Measurements from ENCODE around the gene KMT2B.
"Not testable (repeated sequence)": the region's sequence is repeated elsewhere in the genome, so short reads cannot be mapped to it uniquely, and the experiment has no call there.

The KMT2B gene

GRCh38 chr19:35712567-35713505 lies 5.0 kb upstream of the KMT2B start:
- DNase-seq (ENCODE audit: low read depth), result no peak

DNA sequence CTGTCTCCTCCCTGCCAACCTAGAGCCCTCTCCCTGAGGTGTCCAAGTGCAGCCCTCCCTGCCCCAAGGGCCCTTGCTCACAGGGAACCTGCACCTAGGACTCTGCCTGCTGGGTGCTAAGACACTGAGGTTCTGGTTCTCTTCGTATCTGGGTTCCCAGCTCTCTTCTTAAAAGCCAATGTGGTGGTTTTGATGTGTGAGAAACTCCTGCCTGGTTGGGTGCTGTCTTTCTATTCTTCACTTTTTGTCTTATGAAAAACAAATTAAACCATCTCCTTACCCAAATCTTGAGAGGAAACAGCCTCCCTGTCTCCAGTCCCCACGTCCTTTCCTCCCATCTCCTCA lies 4.3 kb upstream of the KMT2B start:
- no peak for DNase-seq (ENCODE audit: low read depth)

GRCh38 chr19:35713904-35714495 lies 3.8 kb upstream of the KMT2B start:
- DNase-seq (ENCODE audit: low read depth), result no peak

DNA sequence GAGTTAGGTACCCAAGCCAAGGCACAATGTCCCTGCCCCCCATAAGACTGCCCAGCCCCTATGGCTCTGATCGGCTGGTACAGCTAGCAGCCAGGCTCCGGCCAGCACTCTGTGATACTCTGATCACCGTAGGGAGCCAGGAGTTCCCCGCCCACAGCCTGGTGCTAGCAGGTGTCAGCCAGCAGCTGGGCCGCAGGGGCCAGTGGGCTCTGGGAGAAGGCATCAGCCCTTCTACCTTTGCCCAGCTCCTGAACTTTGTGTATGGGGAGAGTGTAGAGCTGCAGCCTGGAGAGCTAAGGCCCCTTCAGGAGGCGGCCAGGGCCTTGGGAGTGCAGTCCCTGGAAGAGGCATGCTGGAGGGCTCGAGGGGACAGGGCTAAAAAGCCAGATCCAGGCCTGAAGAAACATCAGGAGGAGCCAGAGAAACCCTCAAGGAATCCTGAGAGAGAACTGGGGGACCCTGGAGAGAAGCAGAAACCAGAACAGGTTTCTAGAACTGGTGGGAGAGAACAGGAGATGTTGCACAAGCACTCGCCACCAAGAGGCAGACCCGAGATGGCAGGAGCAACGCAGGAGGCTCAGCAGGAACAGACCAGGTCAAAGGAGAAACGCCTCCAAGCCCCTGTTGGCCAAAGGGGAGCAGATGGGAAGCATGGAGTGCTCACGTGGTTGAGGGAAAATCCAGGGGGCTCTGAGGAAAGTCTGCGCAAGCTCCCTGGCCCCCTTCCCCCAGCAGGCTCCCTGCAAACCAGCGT lies 3.0 kb upstream of the KMT2B start:
- DNase-seq (ENCODE audit: low read depth), result no peak

GRCh38 chr19:35715355-35715809 lies 2.4 kb upstream of the KMT2B start:
- no peak for DNase-seq (ENCODE audit: low read depth)

DNA sequence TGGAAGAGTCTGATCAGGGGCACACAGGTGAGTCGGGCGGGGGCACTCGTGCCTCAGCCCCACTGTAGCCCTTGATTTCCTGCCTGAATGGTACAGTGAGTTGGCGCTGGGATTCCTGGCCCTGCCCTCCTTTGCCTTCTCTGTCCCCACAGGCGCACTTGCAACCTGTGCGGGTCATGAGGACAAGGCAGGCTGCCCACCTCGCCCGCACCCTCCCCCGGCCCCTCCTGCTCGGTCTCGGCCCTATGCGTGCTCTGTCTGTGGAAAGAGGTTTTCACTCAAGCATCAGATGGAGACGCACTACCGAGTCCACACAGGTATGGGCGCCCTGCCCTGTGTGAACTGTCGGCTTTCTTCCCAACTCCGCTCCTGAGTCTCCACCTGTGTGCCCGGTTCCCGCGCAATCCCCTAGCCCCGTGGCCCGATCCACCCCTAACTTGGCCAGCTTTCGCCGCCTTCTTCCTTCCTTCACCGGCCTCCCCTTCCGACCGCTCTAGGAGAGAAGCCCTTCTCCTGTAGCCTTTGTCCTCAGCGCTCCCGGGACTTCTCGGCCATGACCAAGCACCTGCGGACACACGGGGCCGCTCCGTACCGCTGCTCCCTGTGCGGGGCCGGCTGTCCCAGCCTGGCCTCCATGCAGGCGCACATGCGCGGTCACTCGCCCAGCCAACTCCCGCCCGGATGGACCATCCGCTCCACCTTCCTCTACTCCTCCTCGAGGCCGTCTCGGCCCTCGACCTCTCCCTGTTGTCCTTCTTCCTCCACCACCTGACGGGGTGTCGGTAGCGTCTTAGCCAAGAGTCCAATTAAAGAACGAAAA lies 1.6 kb upstream of the KMT2B start:
- no peak for DNase-seq (ENCODE audit: low read depth)

DNA sequence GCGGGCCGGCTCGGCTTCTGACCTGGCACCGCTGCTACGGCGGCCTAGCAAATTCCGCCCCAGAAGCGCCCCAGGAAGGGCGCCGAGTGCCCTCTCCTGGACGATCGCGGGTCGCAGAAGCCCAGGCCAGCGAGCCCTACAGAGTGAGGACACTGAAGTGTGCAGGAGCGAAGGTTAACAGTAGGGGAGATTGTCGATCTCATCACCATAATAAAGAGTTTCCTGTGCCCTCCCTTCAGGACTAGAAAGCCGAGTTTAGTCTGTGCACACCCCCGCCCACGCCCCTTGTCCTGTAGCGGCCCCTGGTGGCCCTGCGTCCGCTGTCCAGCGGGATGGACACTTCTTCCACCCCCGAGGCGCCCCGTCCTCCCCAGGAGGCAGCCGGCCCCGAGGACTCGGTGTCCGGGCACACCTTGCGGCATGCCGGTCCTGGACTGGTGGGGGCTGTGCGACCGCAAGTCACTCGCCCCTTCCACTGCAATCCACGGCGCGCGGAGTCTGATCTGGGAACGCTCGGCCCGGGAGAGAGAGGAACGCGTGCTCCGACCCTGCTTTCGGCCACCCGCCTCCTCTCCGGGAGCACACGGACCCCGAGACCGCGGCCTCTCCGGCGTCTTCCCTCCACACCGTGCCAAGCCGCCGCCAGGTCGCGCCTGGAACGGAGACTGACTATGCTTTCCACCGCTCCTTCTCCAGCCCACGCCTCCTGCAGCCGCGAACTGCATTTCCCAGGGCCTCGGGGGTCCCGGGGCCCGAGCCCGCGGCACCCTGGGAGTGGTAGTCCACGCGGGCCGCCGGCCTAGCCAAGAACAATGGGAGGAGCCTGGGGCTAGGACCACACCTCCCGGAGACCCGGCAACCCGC lies 770 bp upstream of the KMT2B start:
- peak; percentile 96 for DNase-seq (ENCODE audit: low read depth)

DNA sequence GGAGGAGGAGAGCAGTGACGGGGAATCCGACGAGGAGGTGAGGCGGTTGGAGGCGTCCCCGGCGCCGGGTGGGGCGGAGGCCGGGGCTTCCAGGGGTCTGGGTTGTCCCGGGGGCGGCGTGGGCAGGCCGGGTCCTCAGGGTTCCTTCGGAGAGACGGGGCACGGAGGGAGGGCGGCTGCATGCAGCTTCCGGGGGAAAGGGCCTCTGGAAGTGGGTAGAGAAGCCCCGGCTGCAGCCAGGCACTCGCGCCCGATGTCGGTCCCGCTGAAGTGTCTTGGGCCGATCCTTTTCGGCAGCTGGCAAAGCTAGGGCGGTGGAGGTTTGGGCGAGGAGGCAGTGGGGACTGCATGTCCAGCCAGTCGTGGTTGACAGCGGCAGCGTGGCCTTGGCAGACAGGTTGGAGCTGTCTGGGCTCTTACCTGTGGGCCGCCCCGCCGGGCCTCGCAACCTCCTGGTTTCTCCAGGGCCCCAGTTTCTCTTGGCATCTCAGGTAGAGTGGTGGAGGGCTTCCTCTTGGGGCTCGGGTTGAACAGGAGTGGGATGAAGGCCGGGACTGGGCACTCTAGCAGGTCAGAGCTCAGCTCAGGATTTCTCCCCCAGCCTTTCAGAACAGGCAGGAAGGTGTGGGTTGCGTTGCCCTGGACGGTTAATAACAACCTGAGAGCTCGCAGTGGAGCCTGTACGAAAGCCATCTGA lies 690 bp downstream of the KMT2B start:
- DNase-seq (ENCODE audit: low read depth), result no peak

GRCh38 chr19:35719402-35720162 lies 1.8 kb downstream of the KMT2B start:
- no peak for DNase-seq (ENCODE audit: low read depth)

DNA sequence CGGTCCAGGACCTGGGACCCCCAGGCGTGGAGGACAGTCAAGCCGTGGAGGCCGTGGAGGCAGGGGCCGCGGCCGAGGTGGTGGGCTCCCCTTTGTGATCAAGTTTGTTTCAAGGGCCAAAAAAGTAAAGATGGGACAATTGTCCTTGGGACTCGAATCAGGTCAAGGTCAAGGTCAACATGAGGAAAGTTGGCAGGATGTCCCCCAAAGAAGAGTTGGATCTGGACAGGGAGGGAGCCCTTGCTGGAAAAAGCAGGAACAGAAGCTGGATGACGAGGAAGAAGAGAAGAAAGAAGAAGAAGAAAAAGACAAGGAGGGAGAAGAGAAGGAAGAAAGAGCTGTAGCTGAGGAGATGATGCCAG lies 2.3 kb downstream of the KMT2B start:
- DNase-seq (ENCODE audit: low read depth), result no peak

DNA sequence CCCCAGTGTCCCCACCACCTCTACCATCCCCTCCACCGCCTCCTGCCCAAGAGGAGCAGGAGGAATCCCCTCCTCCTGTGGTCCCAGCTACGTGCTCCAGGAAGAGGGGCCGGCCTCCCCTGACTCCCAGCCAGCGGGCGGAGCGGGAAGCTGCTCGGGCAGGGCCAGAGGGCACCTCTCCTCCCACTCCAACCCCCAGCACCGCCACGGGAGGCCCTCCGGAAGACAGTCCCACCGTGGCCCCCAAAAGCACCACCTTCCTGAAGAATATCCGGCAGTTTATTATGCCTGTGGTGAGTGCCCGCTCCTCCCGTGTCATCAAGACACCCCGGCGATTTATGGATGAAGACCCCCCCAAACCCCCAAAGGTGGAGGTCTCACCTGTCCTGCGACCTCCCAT lies 2.8 kb downstream of the KMT2B start:
- DNase-seq (ENCODE audit: low read depth), result no peak

- DNase-seq (ENCODE audit: low read depth), result no peak
Measured at GRCh38 chr19:35721374-35721773, 3.6 kb downstream of the KMT2B start.

- DNase-seq (ENCODE audit: low read depth), result no peak
Measured at GRCh38 chr19:35722461-35722860, 4.7 kb downstream of the KMT2B start.

GRCh38 chr19:35722897-35723296 lies 5.1 kb downstream of the KMT2B start:
- DNase-seq (ENCODE audit: low read depth), result no peak

DNA sequence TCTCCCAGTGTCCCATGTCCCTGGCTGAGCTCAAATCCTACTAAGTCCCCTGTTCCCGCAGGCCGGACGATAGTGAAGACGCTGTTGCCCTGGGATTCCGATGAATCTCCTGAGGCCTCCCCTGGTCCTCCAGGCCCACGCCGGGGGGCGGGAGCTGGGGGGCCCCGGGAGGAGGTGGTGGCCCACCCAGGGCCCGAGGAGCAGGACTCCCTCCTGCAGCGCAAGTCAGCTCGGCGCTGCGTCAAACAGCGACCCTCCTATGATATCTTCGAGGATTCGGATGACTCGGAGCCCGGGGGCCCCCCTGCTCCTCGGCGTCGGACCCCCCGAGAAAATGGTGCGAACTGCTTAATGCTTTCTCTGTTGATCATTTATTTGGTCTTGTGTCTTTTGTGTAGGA lies 5.9 kb downstream of the KMT2B start:
- no peak for DNase-seq (ENCODE audit: low read depth)

GRCh38 chr19:35724132-35724531 lies 6.3 kb downstream of the KMT2B start:
- DNase-seq (ENCODE audit: low read depth), result not testable (repeated sequence)

- DNase-seq (ENCODE audit: low read depth), result no peak
Measured at GRCh38 chr19:35724560-35724959, 6.8 kb downstream of the KMT2B start.

DNA sequence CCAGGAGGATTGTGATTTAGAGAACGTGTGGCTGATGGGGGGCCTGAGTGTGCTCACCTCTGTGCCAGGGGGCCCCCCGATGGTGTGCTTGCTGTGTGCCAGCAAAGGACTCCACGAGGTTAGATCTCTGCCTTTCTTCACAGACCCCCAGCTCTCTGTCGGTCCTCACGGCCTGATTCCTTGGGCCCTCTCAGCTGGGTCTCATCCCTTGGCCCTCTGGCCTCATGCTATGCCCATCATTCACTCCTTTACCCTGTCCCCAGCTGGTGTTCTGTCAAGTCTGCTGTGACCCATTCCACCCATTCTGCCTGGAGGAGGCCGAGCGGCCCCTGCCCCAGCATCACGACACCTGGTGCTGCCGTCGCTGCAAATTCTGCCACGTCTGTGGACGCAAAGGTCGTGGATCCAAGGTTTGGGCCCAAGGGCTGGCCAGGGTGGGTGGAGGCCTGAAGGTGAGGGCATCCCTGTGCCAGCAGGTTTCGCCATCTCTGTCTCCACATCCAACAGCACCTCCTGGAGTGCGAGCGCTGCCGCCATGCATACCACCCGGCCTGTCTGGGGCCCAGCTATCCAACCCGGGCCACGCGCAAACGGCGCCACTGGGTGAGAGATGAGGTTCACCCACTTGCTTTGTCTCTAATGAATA lies 7.5 kb downstream of the KMT2B start:
- no peak for DNase-seq (ENCODE audit: low read depth)

Data from T follicular helper cell (primary cell).